ENCODE data around the gene TMEM164. TPM values are rescaled to one million over a fixed set of nuclear protein-coding genes. Genes with fewer than 3 reads are reported as not detected.

Gene TMEM164
- total and polyA plus RNA-seq, 2 of the 4 experiments (the other 2 are of a cell fraction): 6.3 to 7.1 TPM

- dilution Hi-C loops (cut with HindIII; ENCODE audit: low sequenced_read_pairs, unreplicated experiment): no loop called here
- no peak overlapping the region for H3K9ac ChIP-seq (ENCODE audit: low read depth, low read length)
- WGBS, 2 experiments (ENCODE audit: extremely low coverage in 2 of 2, insufficient read length in 1 of 2): no CpG with 5 or more reads among the region's 2 CpGs
- no peak overlapping the region for H2BK20ac ChIP-seq (ENCODE audit: low read depth, low read length)
- no peak overlapping the region for H3K23ac ChIP-seq (ENCODE audit: low read depth, low read length)
- H3K18ac ChIP-seq (ENCODE audit: low read depth, low read length): no peak overlapping the region
- H3K36me3 ChIP-seq (ENCODE audit: control insufficient read depth, insufficient read depth, low read length): no peaks in the 10 kb centered on the region
- CTCF ChIA-PET: no interaction called here
- no peak overlapping the region for H2AFZ ChIP-seq (replicated peaks; ENCODE audit: low read length, poor library complexity)
- H4K20me1 ChIP-seq (ENCODE audit: insufficient read depth, low read length): no peaks in the 10 kb centered on the region
- H3K4ac ChIP-seq (ENCODE audit: low read depth, low read length): no peak overlapping the region
- ATAC-seq (ENCODE audit: low read depth): no peak
- H2BK15ac ChIP-seq (ENCODE audit: low read depth, low read length): no peak overlapping the region
- no peaks in the 10 kb centered on the region for H3K79me1 ChIP-seq (ENCODE audit: low read depth in 1 of 2, low read length in 2 of 2)
- H3K4me3 ChIP-seq (ENCODE audit: insufficient read depth, low read depth, low read length): no peak overlapping the region
- no peak overlapping the region for H4K91ac ChIP-seq (ENCODE audit: insufficient read depth, low read depth, low read length)
- peaks cover 4% of the 10 kb centered on the region; the same call in 1 of the 2 replicates for H3K9me1 ChIP-seq (ENCODE audit: insufficient read depth, low read length)
- H4K5ac ChIP-seq (ENCODE audit: low read depth, low read length): no peak overlapping the region
- no peak overlapping the region for H3K56ac ChIP-seq (ENCODE audit: extremely low read depth, insufficient read depth, low read length)
- no peak for TF ChIP-seq SMC3 (IDR thresholded peaks at IDR 0.05; ENCODE audit: low read depth, low read length)
- no peak for TF ChIP-seq CHD1 (IDR thresholded peaks at IDR 0.05; ENCODE audit: low read depth, low read length)
- TF ChIP-seq MXI1 (IDR thresholded peaks at IDR 0.05; ENCODE audit: borderline replicate concordance, low read depth, low read length): no peak
- no peak for TF ChIP-seq NFE2L2 (IDR thresholded peaks at IDR 0.05; ENCODE audit: low read depth, low read length)
- TF ChIP-seq CTCF (conservative IDR thresholded peaks at IDR 0.05; ENCODE audit: low read depth, low read length): no peak
- TF ChIP-seq USF2 (IDR thresholded peaks at IDR 0.05; ENCODE audit: low read depth, low read length): no peak
- no peak for TF ChIP-seq POLR2A (IDR thresholded peaks at IDR 0.05; ENCODE audit: low read depth, low read length)
- no peak overlapping the region for H4K8ac ChIP-seq (ENCODE audit: low read depth in 2 of 2, low read length in 2 of 2)
- intact Hi-C loops (cut with micrococcal nuclease): no loop called here
- no peak overlapping the region for H2AK5ac ChIP-seq (ENCODE audit: low read depth, low read length)
- no peak overlapping the region for H3K27ac ChIP-seq (ENCODE audit: insufficient read depth, low read length)
- H3K9me3 ChIP-seq (ENCODE audit: control insufficient read depth, insufficient read depth, low read length): no peaks in the 10 kb centered on the region
- in situ Hi-C loops (cut with MboI; ENCODE audit: low sequenced_read_pairs): no loop called here
- H3K4me2 ChIP-seq (ENCODE audit: low read depth, low read length): no peak overlapping the region
- no peak overlapping the region for H2BK120ac ChIP-seq (ENCODE audit: low read depth, low read length)
- no peak overlapping the region for H3K14ac ChIP-seq (replicated peaks; ENCODE audit: low read depth, low read length)
- no peaks in the 10 kb centered on the region for H3K4me1 ChIP-seq (ENCODE audit: control insufficient read depth, insufficient read depth, low read length)
- no peak overlapping the region for H2BK5ac ChIP-seq (ENCODE audit: low read depth, low read length, poor library complexity, severe bottlenecking)
- POLR2A ChIA-PET (ENCODE audit: unreplicated experiment): no interaction called here
- no peak overlapping the region for H2AK9ac ChIP-seq (replicated peaks; ENCODE audit: low read depth, low read length, poor library complexity)
- 0 out of 2 replicates have a peak, but pooled peaks cover 2% of the 10 kb centered on the region for H3K27me3 ChIP-seq (ENCODE audit: control insufficient read depth, insufficient read depth, low read length)
- no peak for DNase-seq
- BruUV-seq (replicated peaks): no TSS peak
Observed at GRCh38 chrX:110034036-110034435, 31.1 kb downstream of the TMEM164 start.

All from IMR-90 (cell line).